Measurements from ENCODE around the gene PPP3CA.
A peak's percentile ranks its signal among the peaks of the same experiment; 100 is the strongest.

Gene PPP3CA

DNA sequence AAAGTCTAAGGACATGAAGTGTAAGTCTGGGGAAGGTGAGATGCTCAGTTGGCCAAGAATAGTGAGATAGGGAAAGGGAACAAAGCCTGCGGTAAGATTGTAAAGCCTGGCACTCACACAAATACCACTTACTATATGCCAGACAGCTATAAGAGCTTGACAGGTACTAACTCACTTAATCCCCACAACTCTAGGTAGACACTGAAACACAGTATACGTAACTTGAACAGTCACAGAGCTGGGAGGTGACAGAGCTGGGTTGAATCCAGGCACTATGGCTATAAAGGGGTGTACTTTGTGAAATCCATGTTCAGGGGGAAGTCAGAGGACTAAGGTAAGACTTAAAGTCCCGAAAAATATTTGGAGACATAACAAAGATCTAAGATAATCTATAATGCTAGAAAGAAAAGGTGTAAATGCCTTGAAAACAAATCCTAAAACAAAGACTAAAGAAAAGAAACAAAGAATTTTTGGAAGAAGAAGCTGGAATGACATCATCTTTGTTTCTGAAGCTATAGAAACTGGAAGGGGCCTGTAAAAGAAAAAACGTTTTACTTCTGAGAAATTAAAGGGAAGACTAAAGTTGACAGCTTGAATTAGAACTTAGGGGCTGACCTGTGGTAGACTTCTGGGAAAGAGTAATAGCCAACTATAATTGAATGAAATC lies 172.5 kb downstream of the PPP3CA start:
- POLR2A ChIA-PET: no interaction called here
- no peak for DNase-seq (ENCODE audit: low read depth, low spot score)
- no peak overlapping the region for H3K4me3 ChIP-seq (ENCODE audit: low read depth, low read length)
- TF ChIP-seq CTCF (IDR thresholded peaks at IDR 0.05; ENCODE audit: insufficient read depth, low read length, missing control alignments): no peak
- CTCF ChIA-PET: interaction anchor here (1.0 to 1.8 kb wide), 2 partner anchors 9 to 13 kb away, joined by 3 to 4 read pairs; no protein-coding TSS in a partner anchor

DNA sequence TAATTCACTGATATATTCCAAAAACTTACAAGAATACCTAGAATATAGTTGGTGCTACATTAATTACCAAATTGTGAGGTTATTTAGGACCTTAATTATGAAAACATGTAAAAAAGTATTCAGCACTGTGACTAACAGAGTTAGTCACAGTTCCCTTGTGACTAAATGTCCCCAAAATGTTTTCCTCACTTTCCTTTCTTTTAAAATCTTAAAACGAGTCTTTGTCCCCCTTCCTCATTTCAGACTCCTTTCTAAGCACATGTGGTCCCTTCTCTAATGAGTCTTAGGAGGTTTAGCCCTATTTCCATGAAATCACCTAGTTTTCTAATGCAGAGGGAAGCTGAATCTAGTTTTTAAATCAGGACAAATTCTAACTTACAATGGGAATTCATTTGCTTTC lies 175.0 kb downstream of the PPP3CA start:
- ChIA-PET POLR2A (interaction anchor here (1.3 kb wide), 1 partner anchor 174 kb away, joined by 3 read pairs; no protein-coding TSS in a partner anchor), CTCF (interaction anchor here (0.9 kb wide), 1 partner anchor 560 kb away, joined by 3 read pairs; no protein-coding TSS in a partner anchor)
- H3K4me3 ChIP-seq (ENCODE audit: low read depth, low read length): no peak overlapping the region
- no peak for TF ChIP-seq CTCF (IDR thresholded peaks at IDR 0.05; ENCODE audit: insufficient read depth, low read length, missing control alignments)
- no peak for DNase-seq (ENCODE audit: low read depth, low spot score)

- POLR2A ChIA-PET: interaction anchor here (1.3 kb wide), 1 partner anchor 174 kb away, joined by 3 read pairs; no protein-coding TSS in a partner anchor
- TF ChIP-seq CTCF (IDR thresholded peaks at IDR 0.05; ENCODE audit: insufficient read depth, low read length, missing control alignments): no peak
Measured at GRCh38 chr4:101171747-101172146, 175.6 kb downstream of the PPP3CA start.

DNA sequence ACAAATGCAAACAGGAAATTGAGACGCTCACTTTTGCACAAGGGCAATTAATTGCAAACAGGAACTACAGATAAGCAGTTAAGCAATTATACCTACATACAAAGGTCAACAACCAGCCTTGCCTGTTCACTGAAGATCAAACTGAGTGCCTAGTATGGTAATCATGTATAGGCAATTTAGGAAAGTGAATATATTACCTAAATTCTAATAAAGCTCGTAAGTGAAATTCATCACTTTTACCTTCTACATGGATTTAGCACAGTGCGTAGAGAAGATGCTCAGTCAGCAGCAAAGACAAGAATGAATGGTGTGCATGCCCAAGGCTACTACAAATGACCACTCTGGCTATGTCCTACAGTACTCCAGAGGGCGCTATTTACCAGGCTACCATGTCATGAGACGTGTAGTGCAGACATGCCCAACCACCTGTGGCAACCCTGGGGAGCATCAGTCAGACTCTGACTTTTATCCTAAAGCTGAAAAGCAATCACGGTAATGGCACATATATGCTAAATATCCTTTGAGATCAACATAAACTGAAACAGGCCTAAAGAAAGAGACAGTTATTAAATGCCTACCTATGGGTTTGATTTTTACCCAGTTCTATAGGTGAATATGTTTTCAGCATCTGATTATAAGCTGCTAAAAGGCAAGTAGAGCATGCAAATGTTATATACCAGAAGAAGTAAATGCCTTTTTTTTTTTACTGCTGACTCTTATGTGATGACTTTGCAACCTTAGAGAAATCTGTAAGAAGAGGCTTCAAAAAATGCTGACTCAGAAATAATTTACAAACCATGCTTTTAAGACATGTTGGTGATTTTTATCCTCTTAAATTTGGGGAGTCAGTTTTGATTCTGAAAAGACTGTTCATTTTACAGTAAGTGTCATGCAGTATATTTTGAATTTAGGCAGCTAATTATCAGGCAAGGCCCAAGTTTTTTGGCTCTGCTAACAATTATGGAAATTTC lies 178.0 kb downstream of the PPP3CA start:
- DNase-seq (ENCODE audit: low read depth, low spot score): no peak
- peak; percentile 59 for TF ChIP-seq CTCF (IDR thresholded peaks at IDR 0.05; ENCODE audit: insufficient read depth, low read length, missing control alignments)
- ChIA-PET CTCF (interaction anchor here (0.6 to 3.5 kb wide), 17 partner anchors 9 to 1091 kb away, joined by 3 to 31 read pairs (median 4); no protein-coding TSS in a partner anchor), POLR2A (no interaction called here)
- no peak overlapping the region for H3K4me3 ChIP-seq (ENCODE audit: low read depth, low read length)

More at GRCh38 chr4:101171747-101172146, 175.6 kb downstream of the PPP3CA start:
- CTCF ChIA-PET: interaction anchor here (1.5 to 3.5 kb wide), 3 partner anchors 15 to 558 kb away, joined by 4 to 31 read pairs (median 7); no protein-coding TSS in a partner anchor
- H3K4me3 ChIP-seq (ENCODE audit: low read depth, low read length): no peak overlapping the region
- no peak for DNase-seq (ENCODE audit: low read depth, low spot score)

DNA sequence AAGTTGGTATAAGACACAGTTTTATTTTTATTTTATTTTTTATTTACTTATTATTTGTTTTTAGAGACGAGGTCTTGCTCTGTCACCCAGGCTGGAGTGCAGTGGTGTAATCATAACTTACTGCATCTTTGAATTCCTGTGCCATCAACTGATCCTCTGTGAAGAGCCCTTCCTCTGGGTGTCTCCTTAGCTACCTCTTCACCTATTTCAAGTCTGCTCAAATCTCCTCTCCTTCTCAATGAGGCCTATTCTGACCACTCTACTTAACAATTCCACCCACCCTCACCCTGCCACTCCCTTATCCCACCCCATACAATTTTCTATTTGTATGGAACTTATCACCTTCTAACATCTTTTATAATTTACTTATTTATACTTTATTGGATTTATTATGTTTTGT lies 183.4 kb downstream of the PPP3CA start:
- CTCF ChIA-PET: no interaction called here
- DNase-seq (ENCODE audit: low read depth, low spot score): no peak
- POLR2A ChIA-PET: no interaction called here
- no peak for TF ChIP-seq CTCF (IDR thresholded peaks at IDR 0.05; ENCODE audit: insufficient read depth, low read length, missing control alignments)
- H3K4me3 ChIP-seq (ENCODE audit: low read depth, low read length): no peak overlapping the region

GRCh38 chr4:101162990-101163380 lies 184.3 kb downstream of the PPP3CA start:
- CTCF ChIA-PET: no interaction called here
- no peak overlapping the region for H3K4me3 ChIP-seq (ENCODE audit: low read depth, low read length)
- POLR2A ChIA-PET: no interaction called here
- no peak for DNase-seq (ENCODE audit: low read depth, low spot score)
- no peak for TF ChIP-seq CTCF (IDR thresholded peaks at IDR 0.05; ENCODE audit: insufficient read depth, low read length, missing control alignments)
